ENCODE results near the gene KDM4C. TPM values are rescaled to one million over a fixed set of nuclear protein-coding genes. Genes with fewer than 3 reads are reported as not detected.

KDM4C gene
- total RNA-seq, 5 donors from 2014 or later (not counting 1 experiment from before 2014, with no cell fraction given) = 66.4 to 107 (median 76.0) TPM

- Histone ChIP-seq H3K36me3 (ENCODE audit: control insufficient read depth in 2 of 2, extremely low read depth in 1 of 2, insufficient read depth in 1 of 2, low read length in 1 of 2) (peaks cover 0 to 35% of the 10 kb centered on the region in 2 donors), H3K27ac (ENCODE audit: low read length) (no peak overlapping the region), H3K4me3 (ENCODE audit: control insufficient read depth in 1 of 2, extremely low read depth in 1 of 2, low read length in 1 of 2) (no peak overlapping the region), H3K27me3 (replicated peaks in 1 of 2; ENCODE audit: control insufficient read depth in 2 of 2, extremely low read depth in 1 of 2, insufficient read depth in 2 of 2, low read length in 1 of 2) (no peaks in the 10 kb centered on the region), H3K9me3 (no peaks in the 10 kb centered on the region), H3K4me1 (ENCODE audit: control insufficient read depth in 1 of 2, extremely low read depth in 1 of 2, insufficient read depth in 2 of 2, low read length in 2 of 2) (no peaks in the 10 kb centered on the region)
- CTCF ChIA-PET = no interaction called here
- Mint-ChIP-seq H3K36me3 (peaks cover 53% of the 10 kb centered on the region), H3K4me3 (no peak overlapping the region), H3K4me1 (no peaks in the 10 kb centered on the region), H3K9me3 (no peaks in the 10 kb centered on the region), H3K27ac (no peak overlapping the region), H3K27me3 (no peaks in the 10 kb centered on the region)
- DNase-seq (no peak), ATAC-seq (replicated peaks in 1 of 4) (no peak)
- POLR2A ChIA-PET = no interaction called here
- WGBS (ENCODE audit: insufficient coverage) = no CpG with 5 or more reads among the region's 1 CpG
These were observed 314.1 kb downstream of the KDM4C start for GRCh38 chr9:7071916-7072315.

DNA sequence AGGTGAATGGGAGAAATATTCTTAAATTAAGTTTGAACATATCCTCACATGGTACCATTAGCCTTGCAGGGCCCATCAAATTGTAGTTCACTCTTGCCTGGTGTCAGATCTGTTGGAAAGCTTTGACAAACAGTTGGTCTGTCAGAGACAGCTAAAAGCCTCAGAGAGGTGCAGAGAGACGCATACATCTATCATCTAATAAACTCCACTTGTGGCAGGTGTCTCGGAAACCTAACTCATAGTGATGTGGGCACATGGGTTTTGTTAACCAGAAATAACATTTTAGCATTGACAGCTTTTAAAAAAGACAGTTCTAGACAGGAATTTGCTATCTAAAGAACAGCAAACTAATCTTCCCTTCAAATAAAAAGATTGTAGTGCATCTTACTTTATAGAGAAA is 315.9 kb downstream of the KDM4C start:
- H3K4me3 Mint-ChIP-seq = no peak overlapping the region
- POLR2A ChIA-PET = interaction anchor here in 1 of 2 donors (1.1 kb wide), 1 partner anchor 10 kb away, joined by 3 read pairs; no protein-coding TSS in a partner anchor
- CTCF ChIA-PET = interaction anchor here (0.6 to 1.3 kb wide), 2 partner anchors 10 to 46 kb away, joined by 3 read pairs; no protein-coding TSS in a partner anchor
- Histone ChIP-seq H3K4me1 (ENCODE audit: control insufficient read depth in 1 of 2, extremely low read depth in 1 of 2, insufficient read depth in 2 of 2, low read length in 2 of 2) (no peaks in the 10 kb centered on the region), H3K4me3 (ENCODE audit: control insufficient read depth in 1 of 2, extremely low read depth in 1 of 2, low read length in 1 of 2) (no peak overlapping the region), H3K36me3 (ENCODE audit: control insufficient read depth in 2 of 2, extremely low read depth in 1 of 2, insufficient read depth in 1 of 2, low read length in 1 of 2) (peaks cover 0 to 41% of the 10 kb centered on the region in 2 donors), H3K27ac (ENCODE audit: low read length) (no peak overlapping the region), H3K9me3 (no peaks in the 10 kb centered on the region), H3K27me3 (replicated peaks in 1 of 2; ENCODE audit: control insufficient read depth in 2 of 2, extremely low read depth in 1 of 2, insufficient read depth in 2 of 2, low read length in 1 of 2) (no peaks in the 10 kb centered on the region)
- WGBS (ENCODE audit: insufficient coverage) = no CpG with 5 or more reads among the region's 2 CpGs
- ATAC-seq (replicated peaks in 1 of 4) (no peak), DNase-seq (no peak)
- H3K36me3 Mint-ChIP-seq = peaks cover 64% of the 10 kb centered on the region
- no peaks in the 10 kb centered on the region for H3K4me1 Mint-ChIP-seq
- no peaks in the 10 kb centered on the region for H3K9me3 Mint-ChIP-seq
- no peak overlapping the region for H3K27ac Mint-ChIP-seq
- no peaks in the 10 kb centered on the region for H3K27me3 Mint-ChIP-seq

DNA sequence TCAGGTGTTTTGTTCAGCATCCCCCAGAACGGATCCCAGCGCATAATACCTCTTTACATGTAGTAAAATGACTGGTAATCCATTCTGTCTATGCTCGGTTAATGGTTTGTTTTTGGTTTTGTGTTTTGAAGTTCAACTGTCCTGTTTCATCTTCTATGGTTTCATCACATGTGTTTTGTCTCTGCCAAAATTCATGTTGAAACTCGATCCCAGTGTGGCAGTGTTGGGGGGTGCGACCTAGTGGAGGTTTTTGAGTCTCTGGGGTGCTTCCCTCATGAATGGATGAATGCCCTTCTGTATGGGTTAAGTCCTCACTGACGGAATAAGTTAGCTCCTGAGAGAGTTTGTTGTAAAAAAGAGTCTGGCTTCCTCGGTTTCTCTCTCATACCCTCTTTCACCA is 317.4 kb downstream of the KDM4C start:
- DNase-seq (no peak), ATAC-seq (replicated peaks in 1 of 4) (no peak)
- POLR2A ChIA-PET = no interaction called here
- Mint-ChIP-seq H3K36me3 (peaks cover 75% of the 10 kb centered on the region), H3K9me3 (no peaks in the 10 kb centered on the region), H3K4me1 (no peaks in the 10 kb centered on the region), H3K27me3 (no peaks in the 10 kb centered on the region), H3K27ac (no peak overlapping the region), H3K4me3 (no peak overlapping the region)
- Histone ChIP-seq H3K36me3 (ENCODE audit: control insufficient read depth in 2 of 2, extremely low read depth in 1 of 2, insufficient read depth in 1 of 2, low read length in 1 of 2) (peaks cover 0 to 48% of the 10 kb centered on the region in 2 donors), H3K9me3 (no peaks in the 10 kb centered on the region), H3K4me1 (ENCODE audit: control insufficient read depth in 1 of 2, extremely low read depth in 1 of 2, insufficient read depth in 2 of 2, low read length in 2 of 2) (no peaks in the 10 kb centered on the region), H3K27me3 (replicated peaks in 1 of 2; ENCODE audit: control insufficient read depth in 2 of 2, extremely low read depth in 1 of 2, insufficient read depth in 2 of 2, low read length in 1 of 2) (no peaks in the 10 kb centered on the region), H3K4me3 (ENCODE audit: control insufficient read depth in 1 of 2, extremely low read depth in 1 of 2, low read length in 1 of 2) (no peak overlapping the region), H3K27ac (ENCODE audit: low read length) (no peak overlapping the region)
- WGBS (ENCODE audit: insufficient coverage) = 100% methylated on average over 3 of the region's 7 CpGs
- CTCF ChIA-PET = interaction anchor here in 1 of 2 donors (0.7 kb wide), 1 partner anchor 10 kb away, joined by 3 read pairs; no protein-coding TSS in a partner anchor

DNA sequence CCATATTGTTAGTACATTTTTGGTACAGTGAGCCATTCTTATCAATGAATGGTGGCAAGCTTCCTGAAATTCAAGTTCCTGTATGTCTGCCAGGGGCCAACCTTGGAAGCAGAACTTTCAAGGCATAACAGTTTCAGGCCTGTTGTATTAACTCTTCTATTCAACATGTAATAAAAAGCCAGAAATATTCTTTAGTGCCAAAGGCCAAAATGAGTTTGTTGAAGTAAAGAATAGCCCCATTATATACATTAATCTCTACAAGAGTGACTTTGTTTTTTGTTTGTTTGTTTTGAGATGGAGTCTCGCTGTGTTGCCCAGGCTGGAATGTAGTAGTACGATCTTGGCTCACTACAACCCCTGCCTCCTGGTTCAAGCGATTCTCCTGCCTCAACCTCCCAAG is 321.3 kb downstream of the KDM4C start:
- no peaks in the 10 kb centered on the region for H3K9me3 ChIP-seq
- Mint-ChIP-seq H3K36me3 (peaks cover 71% of the 10 kb centered on the region), H3K27ac (no peak overlapping the region), H3K27me3 (no peaks in the 10 kb centered on the region), H3K4me1 (no peaks in the 10 kb centered on the region), H3K4me3 (no peak overlapping the region), H3K9me3 (no peaks in the 10 kb centered on the region)
- ChIA-PET CTCF (interaction anchor here in 1 of 2 donors (0.6 kb wide), 1 partner anchor 342 kb away, joined by 5 read pairs; no protein-coding TSS in a partner anchor), POLR2A (no interaction called here)
- DNase-seq (no peak), ATAC-seq (replicated peaks in 1 of 4) (no peak)
- no peak overlapping the region for H3K27ac ChIP-seq (ENCODE audit: low read length)
- H3K4me1 ChIP-seq (ENCODE audit: control insufficient read depth in 1 of 2, extremely low read depth in 1 of 2, insufficient read depth in 2 of 2, low read length in 2 of 2) = no peaks in the 10 kb centered on the region
- no peaks in the 10 kb centered on the region for H3K27me3 ChIP-seq (replicated peaks in 1 of 2; ENCODE audit: control insufficient read depth in 2 of 2, extremely low read depth in 1 of 2, insufficient read depth in 2 of 2, low read length in 1 of 2)
- no peak overlapping the region for H3K4me3 ChIP-seq (ENCODE audit: control insufficient read depth in 1 of 2, extremely low read depth in 1 of 2, low read length in 1 of 2)
- WGBS (ENCODE audit: insufficient coverage) = no CpG with 5 or more reads among the region's 3 CpGs
- H3K36me3 ChIP-seq (ENCODE audit: control insufficient read depth in 2 of 2, extremely low read depth in 1 of 2, insufficient read depth in 1 of 2, low read length in 1 of 2) = peaks cover 4 to 45% of the 10 kb centered on the region in 2 donors

- Mint-ChIP-seq H3K27me3 (no peaks in the 10 kb centered on the region), H3K4me1 (no peaks in the 10 kb centered on the region), H3K4me3 (no peak overlapping the region), H3K36me3 (peaks cover 61% of the 10 kb centered on the region), H3K9me3 (no peaks in the 10 kb centered on the region), H3K27ac (no peak overlapping the region)
- Histone ChIP-seq H3K4me3 (ENCODE audit: control insufficient read depth in 1 of 2, extremely low read depth in 1 of 2, low read length in 1 of 2) (no peak overlapping the region), H3K27me3 (replicated peaks in 1 of 2; ENCODE audit: control insufficient read depth in 2 of 2, extremely low read depth in 1 of 2, insufficient read depth in 2 of 2, low read length in 1 of 2) (no peaks in the 10 kb centered on the region), H3K36me3 (ENCODE audit: control insufficient read depth in 2 of 2, extremely low read depth in 1 of 2, insufficient read depth in 1 of 2, low read length in 1 of 2) (peaks cover 8 to 34% of the 10 kb centered on the region in 2 donors), H3K9me3 (no peaks in the 10 kb centered on the region), H3K4me1 (ENCODE audit: control insufficient read depth in 1 of 2, extremely low read depth in 1 of 2, insufficient read depth in 2 of 2, low read length in 2 of 2) (no peaks in the 10 kb centered on the region), H3K27ac (ENCODE audit: low read length) (no peak overlapping the region)
- ATAC-seq (replicated peaks in 1 of 4) (no peak), DNase-seq (no peak)
- ChIA-PET POLR2A (interaction anchor here in 1 of 2 donors (0.7 kb wide), 1 partner anchor 42 kb away, joined by 3 read pairs; no protein-coding TSS in a partner anchor), CTCF (no interaction called here)
- no CpG with 5 or more reads among the region's 5 CpGs for WGBS (ENCODE audit: insufficient coverage)
These were observed 323.4 kb downstream of the KDM4C start for GRCh38 chr9:7081065-7081600.

- H3K27me3 ChIP-seq (replicated peaks in 1 of 2; ENCODE audit: control insufficient read depth in 2 of 2, extremely low read depth in 1 of 2, insufficient read depth in 2 of 2, low read length in 1 of 2) = no peaks in the 10 kb centered on the region
- H3K4me1 ChIP-seq (ENCODE audit: control insufficient read depth in 1 of 2, extremely low read depth in 1 of 2, insufficient read depth in 2 of 2, low read length in 2 of 2) = no peaks in the 10 kb centered on the region
- ATAC-seq (replicated peaks in 1 of 4) (no peak), DNase-seq (no peak)
- Mint-ChIP-seq H3K27ac (no peak overlapping the region), H3K4me3 (no peak overlapping the region), H3K4me1 (no peaks in the 10 kb centered on the region), H3K9me3 (no peaks in the 10 kb centered on the region), H3K36me3 (peaks cover 55% of the 10 kb centered on the region), H3K27me3 (no peaks in the 10 kb centered on the region)
- no CpG with 5 or more reads among the region's 1 CpG for WGBS (ENCODE audit: insufficient coverage)
- H3K36me3 ChIP-seq (ENCODE audit: control insufficient read depth in 2 of 2, extremely low read depth in 1 of 2, insufficient read depth in 1 of 2, low read length in 1 of 2) = peaks cover 10 to 26% of the 10 kb centered on the region in 2 donors
- POLR2A ChIA-PET = no interaction called here
- CTCF ChIA-PET = no interaction called here
- no peak overlapping the region for H3K27ac ChIP-seq (ENCODE audit: low read length)
- no peaks in the 10 kb centered on the region for H3K9me3 ChIP-seq
- H3K4me3 ChIP-seq (ENCODE audit: control insufficient read depth in 1 of 2, extremely low read depth in 1 of 2, low read length in 1 of 2) = no peak overlapping the region
These were observed 325.4 kb downstream of the KDM4C start for GRCh38 chr9:7083192-7083591.

All from T-cell (primary cell).